ENCODE data around the gene GHRL. TPM values are rescaled to one million over a fixed set of nuclear protein-coding genes. Genes with fewer than 3 reads are reported as not detected.

GHRL gene
- total RNA-seq, 1 donor from 2014 or later = not detected

GRCh38 chr3:10320320-10320677 lies 27.6 kb upstream of the GHRL start:
- H3K79me2 ChIP-seq (ENCODE audit: low read depth) = peaks cover 32% of the 10 kb centered on the region

GRCh38 chr3:10319804-10320203 lies 27.1 kb upstream of the GHRL start:
- H3K36me3 ChIP-seq = no peaks in the 10 kb centered on the region
- no peaks in the 10 kb centered on the region for H3F3A ChIP-seq (ENCODE audit: low read depth)
- Mint-ChIP-seq H3K9me3 (no peaks in the 10 kb centered on the region), H3K27me3 (ENCODE audit: insufficient read depth, low read depth) (peaks cover 17% of the 10 kb centered on the region), H3K27ac (peak overlapping the region; percentile 98), H3K4me3 (peak overlapping the region; percentile 97), H3K36me3 (no peaks in the 10 kb centered on the region), H3K4me1 (peaks cover 13% of the 10 kb centered on the region)
- H3K4me2 ChIP-seq = peak overlapping the region; percentile 100
- TF ChIP-seq EZH2phosphoT487 (IDR thresholded peaks at IDR 0.05) (no peak), CTCF (IDR thresholded peaks at IDR 0.05) (no peak), EZH2 (IDR thresholded peaks at IDR 0.05) (no peak)
- peaks cover 6% of the 10 kb centered on the region for H4K20me1 ChIP-seq (ENCODE audit: low read depth)
- H2AFZ ChIP-seq (replicated peaks) = no peak overlapping the region
- no peak overlapping the region for H3K27ac ChIP-seq
- H3K79me2 ChIP-seq (ENCODE audit: low read depth) = peaks cover 32% of the 10 kb centered on the region
- H3K4me3 ChIP-seq = peak overlapping the region; percentile 94
- peaks cover 8% of the 10 kb centered on the region for H3K27me3 ChIP-seq
- H3K9ac ChIP-seq = peak overlapping the region; percentile 93
- H3K4me1 ChIP-seq = no peaks in the 10 kb centered on the region
- DNase-seq (ENCODE audit: low spot score) = no peak
- no peaks in the 10 kb centered on the region for H3K9me3 ChIP-seq (ENCODE audit: low read depth)

More at GRCh38 chr3:10320320-10320677, 27.6 kb upstream of the GHRL start:
- Histone ChIP-seq H3K27me3 (peaks cover 13% of the 10 kb centered on the region), H3K27ac (no peak overlapping the region), H3K9ac (peak overlapping the region; percentile 93), H3K9me3 (ENCODE audit: low read depth) (no peaks in the 10 kb centered on the region), H3K36me3 (no peaks in the 10 kb centered on the region), H3K4me1 (no peaks in the 10 kb centered on the region), H4K20me1 (ENCODE audit: low read depth) (peaks cover 6% of the 10 kb centered on the region), H3K4me3 (peak overlapping the region; percentile 94), H3K4me2 (peak overlapping the region; percentile 100), H3F3A (ENCODE audit: low read depth) (no peaks in the 10 kb centered on the region), H2AFZ (replicated peaks) (peak overlapping the region; percentile 77)
- peaks cover 13% of the 10 kb centered on the region for H3K4me1 Mint-ChIP-seq
- no peak for DNase-seq (ENCODE audit: low spot score)
- TF ChIP-seq EZH2 (IDR thresholded peaks at IDR 0.05) = no peak
- TF ChIP-seq EZH2phosphoT487 (IDR thresholded peaks at IDR 0.05) = no peak
- no peak for TF ChIP-seq CTCF (IDR thresholded peaks at IDR 0.05)
- peak overlapping the region; percentile 97 for H3K4me3 Mint-ChIP-seq
- H3K36me3 Mint-ChIP-seq = no peaks in the 10 kb centered on the region
- peaks cover 17% of the 10 kb centered on the region for H3K27me3 Mint-ChIP-seq (ENCODE audit: insufficient read depth, low read depth)
- H3K9me3 Mint-ChIP-seq = no peaks in the 10 kb centered on the region
- H3K27ac Mint-ChIP-seq = peak overlapping the region; percentile 98

- no peak for DNase-seq (ENCODE audit: low spot score)
- H3K36me3 ChIP-seq = no peaks in the 10 kb centered on the region
- peak overlapping the region; percentile 94 for H3K4me3 ChIP-seq
- H3K4me1 Mint-ChIP-seq = peaks cover 13% of the 10 kb centered on the region
- H3K36me3 Mint-ChIP-seq = peaks cover 3% of the 10 kb centered on the region
- no peaks in the 10 kb centered on the region for H3F3A ChIP-seq (ENCODE audit: low read depth)
- TF ChIP-seq EZH2phosphoT487 (IDR thresholded peaks at IDR 0.05) = no peak
- TF ChIP-seq CTCF (IDR thresholded peaks at IDR 0.05) = no peak
- no peak for TF ChIP-seq EZH2 (IDR thresholded peaks at IDR 0.05)
- peak overlapping the region; percentile 100 for H3K4me2 ChIP-seq
- no peak overlapping the region for H3K9ac ChIP-seq
- H3K27ac ChIP-seq = no peak overlapping the region
- peaks cover 6% of the 10 kb centered on the region for H4K20me1 ChIP-seq (ENCODE audit: low read depth)
- H3K4me3 Mint-ChIP-seq = peak overlapping the region; percentile 97
- H2AFZ ChIP-seq (replicated peaks) = no peak overlapping the region
- H3K9me3 ChIP-seq (ENCODE audit: low read depth) = no peaks in the 10 kb centered on the region
- H3K27me3 ChIP-seq = peaks cover 3% of the 10 kb centered on the region
- H3K9me3 Mint-ChIP-seq = no peaks in the 10 kb centered on the region
- peaks cover 32% of the 10 kb centered on the region for H3K79me2 ChIP-seq (ENCODE audit: low read depth)
- H3K27ac Mint-ChIP-seq = no peak overlapping the region
- peaks cover 12% of the 10 kb centered on the region for H3K27me3 Mint-ChIP-seq (ENCODE audit: insufficient read depth, low read depth)
- H3K4me1 ChIP-seq = no peaks in the 10 kb centered on the region
These were observed 26.5 kb upstream of the GHRL start for GRCh38 chr3:10319251-10319650.
